ENCODE data around the gene PEX19.

- TF ChIP-seq POLR2A (IDR thresholded peaks at IDR 0.05) (no peak), CTCF (IDR thresholded peaks at IDR 0.05) (no peak), EP300 (IDR thresholded peaks at IDR 0.05) (no peak)
Observed at GRCh38 chr1:160285506-160285905, 573 bp upstream of the PEX19 start.
